ENCODE data around the gene SAP30BP. TPM values are rescaled to one million over a fixed set of nuclear protein-coding genes. Genes with fewer than 3 reads are reported as not detected.

SAP30BP gene
- total RNA-seq, 3 donors from 2014 or later (not counting 1 experiment from before 2014, with no cell fraction given), result 234 to 246 (median 240) TPM

DNA sequence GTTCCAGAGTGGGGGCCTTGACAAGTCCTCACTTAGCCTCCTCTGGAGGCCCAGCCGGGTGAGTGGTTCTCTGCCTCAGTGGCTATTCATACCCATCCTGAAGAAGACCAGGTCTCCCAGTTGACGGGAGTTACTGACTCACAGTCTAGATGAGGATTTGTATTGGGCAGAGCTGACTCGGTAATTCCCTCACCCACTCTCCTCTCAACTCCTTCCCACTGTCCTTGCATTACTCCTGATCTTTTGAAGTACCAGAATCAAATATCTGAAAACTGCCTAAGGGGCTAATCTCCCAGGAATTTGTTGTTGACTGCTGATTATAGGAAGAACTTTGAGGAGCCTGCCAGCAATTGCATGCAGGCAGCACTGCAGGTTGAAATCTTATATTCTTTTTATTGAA lies 14.2 kb downstream of the SAP30BP start:
- Histone ChIP-seq H3K36me3 (ENCODE audit: control insufficient read depth, insufficient read depth, low read length) (peaks cover 37% of the 10 kb centered on the region), H3K9me3 (ENCODE audit: control insufficient read depth, insufficient read depth, low read length) (no peaks in the 10 kb centered on the region), H3K4me3 (ENCODE audit: low read length) (no peak overlapping the region), H3K27ac (ENCODE audit: low read length) (no peak overlapping the region), H3K27me3 (ENCODE audit: control insufficient read depth, insufficient read depth, low read length) (no peaks in the 10 kb centered on the region), H3K4me1 (ENCODE audit: control insufficient read depth, insufficient read depth, low read length) (no peaks in the 10 kb centered on the region)
- H3K9me3 Mint-ChIP-seq, result no peaks in the 10 kb centered on the region
- DNase-seq (no peak), ATAC-seq (no peak)
- 69% methylated on average over 2 of the region's 3 CpGs for WGBS (ENCODE audit: insufficient coverage)
- H3K27ac Mint-ChIP-seq, result no peak overlapping the region
- no peak overlapping the region for H3K4me3 Mint-ChIP-seq
- intact Hi-C loops (cut with micrococcal nuclease), result no loop called here
- H3K4me1 Mint-ChIP-seq, result peaks cover 12 to 20% of the 10 kb centered on the region in 2 donors
- no peaks in the 10 kb centered on the region for H3K27me3 Mint-ChIP-seq (ENCODE audit: low read depth in 2 of 2)
- TF ChIP-seq CTCF (IDR thresholded peaks at IDR 0.05), result no peak
- no peaks in the 10 kb centered on the region for H3K36me3 Mint-ChIP-seq

- H3K27me3 ChIP-seq (ENCODE audit: control insufficient read depth, insufficient read depth, low read length), result no peaks in the 10 kb centered on the region
- H3K27ac Mint-ChIP-seq, result no peak overlapping the region
- no peak overlapping the region for H3K27ac ChIP-seq (ENCODE audit: low read length)
- no peak for TF ChIP-seq CTCF (IDR thresholded peaks at IDR 0.05)
- no peaks in the 10 kb centered on the region for H3K9me3 ChIP-seq (ENCODE audit: control insufficient read depth, insufficient read depth, low read length)
- peaks cover 25 to 32% of the 10 kb centered on the region in 2 donors for H3K4me1 Mint-ChIP-seq
- H3K9me3 Mint-ChIP-seq, result no peaks in the 10 kb centered on the region
- ATAC-seq (no peak), DNase-seq (no peak)
- intact Hi-C loops (cut with micrococcal nuclease), result no loop called here
- 89% methylated on average over 4 of the region's 4 CpGs for WGBS (ENCODE audit: insufficient coverage)
- H3K27me3 Mint-ChIP-seq (ENCODE audit: low read depth in 2 of 2), result no peaks in the 10 kb centered on the region
- H3K4me3 ChIP-seq (ENCODE audit: low read length), result no peak overlapping the region
- H3K36me3 Mint-ChIP-seq, result no peaks in the 10 kb centered on the region
- H3K4me1 ChIP-seq (ENCODE audit: control insufficient read depth, insufficient read depth, low read length), result peaks cover 15% of the 10 kb centered on the region
- no peak overlapping the region for H3K4me3 Mint-ChIP-seq
- H3K36me3 ChIP-seq (ENCODE audit: control insufficient read depth, insufficient read depth, low read length), result peaks cover 37% of the 10 kb centered on the region
These were observed 16.4 kb downstream of the SAP30BP start for GRCh38 chr17:75683583-75683982.

DNA sequence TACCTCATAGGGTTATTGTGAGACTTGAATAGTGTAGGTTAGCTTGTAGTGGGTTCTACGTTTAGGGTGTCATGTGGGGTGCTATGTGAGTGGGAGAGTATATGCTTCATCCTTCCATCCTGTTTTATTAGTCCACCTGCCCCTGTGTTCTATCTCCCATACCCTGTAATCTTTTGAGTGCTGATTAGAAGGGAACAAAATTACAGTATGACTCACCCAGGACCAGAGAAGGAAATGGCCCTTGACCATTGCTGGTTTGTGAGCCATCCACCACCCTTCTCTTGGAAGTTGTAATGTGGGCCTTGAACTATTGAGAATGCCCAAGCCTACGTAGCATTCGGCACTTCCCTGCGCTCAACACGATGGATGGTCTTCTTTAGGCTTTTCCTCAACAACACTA lies 17.1 kb downstream of the SAP30BP start:
- H3K36me3 Mint-ChIP-seq, result no peaks in the 10 kb centered on the region
- TF ChIP-seq CTCF (IDR thresholded peaks at IDR 0.05), result no peak
- H3K27ac ChIP-seq (ENCODE audit: low read length), result no peak overlapping the region

GRCh38 chr17:75684924-75685323 lies 17.8 kb downstream of the SAP30BP start:
- ATAC-seq (no peak), DNase-seq (no peak)
- intact Hi-C loops (cut with micrococcal nuclease), result no loop called here
- Mint-ChIP-seq H3K4me3 (no peak overlapping the region), H3K9me3 (no peaks in the 10 kb centered on the region), H3K27me3 (ENCODE audit: low read depth in 2 of 2) (no peaks in the 10 kb centered on the region), H3K27ac (peak overlapping the region in 1 of 2 donors; percentile 38), H3K4me1 (peaks cover 38 to 46% of the 10 kb centered on the region in 2 donors), H3K36me3 (no peaks in the 10 kb centered on the region)
- WGBS (ENCODE audit: insufficient coverage), result 94% methylated on average over 7 of the region's 7 CpGs
- Histone ChIP-seq H3K27ac (ENCODE audit: low read length) (no peak overlapping the region), H3K4me1 (ENCODE audit: control insufficient read depth, insufficient read depth, low read length) (peaks cover 28% of the 10 kb centered on the region), H3K4me3 (ENCODE audit: low read length) (no peak overlapping the region), H3K36me3 (ENCODE audit: control insufficient read depth, insufficient read depth, low read length) (peaks cover 29% of the 10 kb centered on the region), H3K9me3 (ENCODE audit: control insufficient read depth, insufficient read depth, low read length) (no peaks in the 10 kb centered on the region), H3K27me3 (ENCODE audit: control insufficient read depth, insufficient read depth, low read length) (no peaks in the 10 kb centered on the region)
- no peak for TF ChIP-seq CTCF (IDR thresholded peaks at IDR 0.05)

More for the DNA sequence above, 17.1 kb downstream of the SAP30BP start:
- ATAC-seq (no peak), DNase-seq (no peak)
- H3K27me3 ChIP-seq (ENCODE audit: control insufficient read depth, insufficient read depth, low read length), result no peaks in the 10 kb centered on the region
- intact Hi-C loops (cut with micrococcal nuclease), result no loop called here
- no peaks in the 10 kb centered on the region for H3K9me3 ChIP-seq (ENCODE audit: control insufficient read depth, insufficient read depth, low read length)
- Mint-ChIP-seq H3K4me3 (no peak overlapping the region), H3K9me3 (no peaks in the 10 kb centered on the region), H3K27ac (peak overlapping the region in 1 of 2 donors; percentile 16), H3K4me1 (peaks cover 32 to 39% of the 10 kb centered on the region in 2 donors), H3K27me3 (ENCODE audit: low read depth in 2 of 2) (no peaks in the 10 kb centered on the region)
- H3K4me1 ChIP-seq (ENCODE audit: control insufficient read depth, insufficient read depth, low read length), result peaks cover 22% of the 10 kb centered on the region
- peaks cover 33% of the 10 kb centered on the region for H3K36me3 ChIP-seq (ENCODE audit: control insufficient read depth, insufficient read depth, low read length)
- 100% methylated on average over 4 of the region's 5 CpGs for WGBS (ENCODE audit: insufficient coverage)
- no peak overlapping the region for H3K4me3 ChIP-seq (ENCODE audit: low read length)
